SU-DHL-6 (cell line): ENCODE measurements around the gene CSF1R.

Experiments used
- H2AFZ ChIP-seq: fragments of 200-600 bp; sonication (generic); 2 replicates; pipeline ENCODE4 v1.6.1; 2014; ENCODE audit warnings: low read depth, mild to moderate bottlenecking, moderate library complexity, mixed read lengths, antibody characterized with exemption, low read length; ENCODE audit not compliant: severe bottlenecking
- H3F3A ChIP-seq: fragments of 200-600 bp; shearing (Covaris generic); 2 replicates; pipeline ENCODE4 v1.6.0; 2016; ENCODE audit warnings: antibody characterized with exemption, mild to moderate bottlenecking; ENCODE audit not compliant: insufficient read depth
- H3K27ac ChIP-seq: fragments of 200-600 bp; sonication (generic); 2 replicates; pipeline ENCODE4 v1.5.1; 2016; ENCODE audit warnings: low read depth, mild to moderate bottlenecking, low read length, moderate library complexity, mixed read lengths
- H3K27me3 ChIP-seq: fragments of 200-600 bp; sonication (generic), shearing (Covaris generic); 2 replicates; pipeline ENCODE4 v1.6.0; 2014; ENCODE audit warnings: mild to moderate bottlenecking, low read length
- H3K36me3 ChIP-seq: fragments of 200-600 bp; sonication (generic); 2 replicates; pipeline ENCODE4 v1.6.1; 2014; ENCODE audit warnings: mild to moderate bottlenecking, low read length, mixed read lengths
- H3K4me2 ChIP-seq: fragments of 300-600, 200-600 bp; shearing (Covaris generic), sonication (generic); 2 replicates; pipeline ENCODE4 v1.6.0; 2014; ENCODE audit warnings: low read length, low read depth, mild to moderate bottlenecking; ENCODE audit not compliant: poor library complexity, severe bottlenecking
- H3K4me3 ChIP-seq: fragments of 200-600 bp; sonication (generic); 2 replicates; pipeline ENCODE4 v1.5.1; 2014; ENCODE audit warnings: antibody characterized with exemption, low read length, mild to moderate bottlenecking, mixed read lengths; ENCODE audit not compliant: insufficient read depth, poor library complexity, severe bottlenecking
- H3K79me2 ChIP-seq: fragments of 200-600 bp; sonication (generic); 2 replicates; pipeline ENCODE4 v1.6.1; 2014; ENCODE audit warnings: mild to moderate bottlenecking, low read length, moderate library complexity; ENCODE audit not compliant: insufficient read depth
- H3K9ac ChIP-seq: fragments of 200-600 bp; sonication (generic); 2 replicates; pipeline ENCODE4 v1.7.0; 2014; ENCODE audit warnings: mild to moderate bottlenecking, low read length
- H3K9me2 ChIP-seq: fragments of 200-600 bp; sonication (generic); replicated peaks from 2 replicates; pipeline ENCODE4 v1.6.1; 2014; ENCODE audit warnings: low read length; ENCODE audit not compliant: insufficient read depth
- H3K9me3 ChIP-seq: fragments of 200-600 bp; sonication (generic); 2 replicates; pipeline ENCODE4 v1.6.1; 2014; ENCODE audit warnings: low read length, mixed read lengths; ENCODE audit not compliant: insufficient read depth
- H4K20me1 ChIP-seq: fragments of 200-600 bp; sonication (generic); 2 replicates; pipeline ENCODE4 v1.6.1; 2014; ENCODE audit warnings: low read depth, mild to moderate bottlenecking, antibody characterized with exemption, low read length, moderate library complexity, mixed read lengths
- EZH2phosphoT487 ChIP-seq: fragments of 200-600 bp; sonication (generic), shearing (Covaris generic); conservative IDR thresholded peaks from 2 replicates; pipeline ENCODE4 v1.6.1; 2018; ENCODE audit warnings: mild to moderate bottlenecking, antibody characterized with exemption, low read length, moderate library complexity, mixed read lengths
- TF ChIP-seq, protein P1 (sequence below): fragments of 200-600 bp; sonication (generic); IDR thresholded peaks from one replicate; pipeline ENCODE4 v1.5.1; 2017; ENCODE audit warnings: antibody characterized with exemption, mild to moderate bottlenecking, low read length, moderate library complexity; ENCODE audit not compliant: insufficient read depth, poor library complexity, severe bottlenecking

The CSF1R gene

DNA sequence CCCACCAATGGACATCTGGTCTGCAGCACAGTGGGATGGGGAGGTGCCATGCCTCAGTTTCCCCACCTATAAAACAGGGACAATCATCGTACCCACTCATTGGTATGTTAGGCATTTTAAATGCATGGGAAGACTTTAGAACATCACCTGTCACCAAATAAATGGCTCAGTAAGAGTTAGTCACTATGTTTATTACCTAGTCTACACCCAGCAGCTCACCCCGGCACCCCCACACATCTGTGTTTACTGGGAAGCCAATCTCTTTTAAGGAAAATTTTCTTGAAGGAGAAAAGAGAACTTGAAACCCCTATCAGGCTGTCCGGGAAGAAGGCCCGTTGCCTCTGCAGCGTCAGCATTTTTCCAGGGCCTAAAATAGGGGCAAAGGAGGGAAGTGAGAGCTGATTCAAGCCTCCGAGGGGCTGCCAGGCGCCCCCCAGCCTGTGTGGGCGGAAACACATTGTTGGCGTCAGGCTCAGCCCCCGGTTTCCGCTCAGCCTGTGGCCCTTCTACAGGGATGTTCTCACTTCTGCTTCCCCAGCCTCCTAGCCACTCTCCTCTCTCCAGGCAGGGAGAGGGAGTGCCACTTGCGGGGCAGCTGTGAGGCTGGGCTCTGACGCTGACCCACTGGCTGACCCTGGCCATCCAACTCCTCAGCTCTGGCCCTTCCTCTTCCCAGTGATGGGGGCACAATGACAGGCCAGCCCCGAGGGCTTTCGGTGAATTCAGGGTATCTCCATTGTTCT lies 4.6 kb downstream of the CSF1R start:
- Histone ChIP-seq H3K9me2 (no peaks in the 10 kb centered on the region), H3K27ac (no peak overlapping the region), H3K79me2 (no peaks in the 10 kb centered on the region), H3K4me2 (no peak overlapping the region), H4K20me1 (no peaks in the 10 kb centered on the region), H3F3A (no peaks in the 10 kb centered on the region), H3K27me3 (no peaks in the 10 kb centered on the region), H2AFZ (no peak overlapping the region), H3K36me3 (no peaks in the 10 kb centered on the region), H3K4me3 (no peak overlapping the region), H3K9ac (no peak overlapping the region), H3K9me3 (no peaks in the 10 kb centered on the region)
- TF ChIP-seq, protein P1, sequence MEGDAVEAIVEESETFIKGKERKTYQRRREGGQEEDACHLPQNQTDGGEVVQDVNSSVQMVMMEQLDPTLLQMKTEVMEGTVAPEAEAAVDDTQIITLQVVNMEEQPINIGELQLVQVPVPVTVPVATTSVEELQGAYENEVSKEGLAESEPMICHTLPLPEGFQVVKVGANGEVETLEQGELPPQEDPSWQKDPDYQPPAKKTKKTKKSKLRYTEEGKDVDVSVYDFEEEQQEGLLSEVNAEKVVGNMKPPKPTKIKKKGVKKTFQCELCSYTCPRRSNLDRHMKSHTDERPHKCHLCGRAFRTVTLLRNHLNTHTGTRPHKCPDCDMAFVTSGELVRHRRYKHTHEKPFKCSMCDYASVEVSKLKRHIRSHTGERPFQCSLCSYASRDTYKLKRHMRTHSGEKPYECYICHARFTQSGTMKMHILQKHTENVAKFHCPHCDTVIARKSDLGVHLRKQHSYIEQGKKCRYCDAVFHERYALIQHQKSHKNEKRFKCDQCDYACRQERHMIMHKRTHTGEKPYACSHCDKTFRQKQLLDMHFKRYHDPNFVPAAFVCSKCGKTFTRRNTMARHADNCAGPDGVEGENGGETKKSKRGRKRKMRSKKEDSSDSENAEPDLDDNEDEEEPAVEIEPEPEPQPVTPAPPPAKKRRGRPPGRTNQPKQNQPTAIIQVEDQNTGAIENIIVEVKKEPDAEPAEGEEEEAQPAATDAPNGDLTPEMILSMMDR = no peak
- TF ChIP-seq EZH2phosphoT487 = no peak

- H3K4me2 ChIP-seq = no peak overlapping the region
- no peak overlapping the region for H3K9ac ChIP-seq
- H4K20me1 ChIP-seq = no peaks in the 10 kb centered on the region
- no peak overlapping the region for H2AFZ ChIP-seq
- H3K27ac ChIP-seq = no peak overlapping the region
- no peaks in the 10 kb centered on the region for H3K27me3 ChIP-seq
- no peak overlapping the region for H3K4me3 ChIP-seq
- H3K79me2 ChIP-seq = no peaks in the 10 kb centered on the region
- H3K36me3 ChIP-seq = no peaks in the 10 kb centered on the region
- no peaks in the 10 kb centered on the region for H3K9me2 ChIP-seq
- TF ChIP-seq, protein P1 = no peak
- TF ChIP-seq EZH2phosphoT487 = no peak
- H3K9me3 ChIP-seq = no peaks in the 10 kb centered on the region
- H3F3A ChIP-seq = no peaks in the 10 kb centered on the region
Measured at GRCh38 chr5:150080696-150081435, 5.5 kb downstream of the CSF1R start.

- H3F3A ChIP-seq = no peaks in the 10 kb centered on the region
- H4K20me1 ChIP-seq = no peaks in the 10 kb centered on the region
- no peaks in the 10 kb centered on the region for H3K36me3 ChIP-seq
- no peaks in the 10 kb centered on the region for H3K79me2 ChIP-seq
- no peaks in the 10 kb centered on the region for H3K9me3 ChIP-seq
- TF ChIP-seq, protein P1 = no peak
- TF ChIP-seq EZH2phosphoT487 = no peak
- H3K4me3 ChIP-seq = no peak overlapping the region
- no peaks in the 10 kb centered on the region for H3K27me3 ChIP-seq
- no peaks in the 10 kb centered on the region for H3K9me2 ChIP-seq
- no peak overlapping the region for H3K9ac ChIP-seq
- no peak overlapping the region for H3K4me2 ChIP-seq
- H3K27ac ChIP-seq = no peak overlapping the region
- no peak overlapping the region for H2AFZ ChIP-seq
Measured at GRCh38 chr5:150079909-150080461, 6.4 kb downstream of the CSF1R start.
